22Rv1 (cell line): ENCODE measurements around the gene RTL1.

ENCODE experiments used
- H3K27ac ChIP-seq: fragments of 450-650 bp; 2 replicates; pipeline ENCODE4 v1.5.1; 2017
- CTCF ChIP-seq: fragments of 450-650 bp; IDR thresholded peaks from 2 replicates; pipeline ENCODE4 v1.5.1; 2017; ENCODE audit warnings: mild to moderate bottlenecking
- ZFX ChIP-seq: fragments of 450-650 bp; IDR thresholded peaks from 2 replicates; pipeline ENCODE4 v1.6.1; 2017; ENCODE audit warnings: antibody characterized with exemption, borderline replicate concordance

The RTL1 gene

GRCh38 chr14:100861937-100862247, 41.6 kb downstream of the RTL1 start:
- H3K27ac ChIP-seq = no peak overlapping the region
- TF ChIP-seq ZFX (no peak), CTCF (no peak)

GRCh38 chr14:100861188-100861936, 42.2 kb downstream of the RTL1 start:
- H3K27ac ChIP-seq = no peak overlapping the region
- no peak for TF ChIP-seq CTCF
- TF ChIP-seq ZFX = no peak

GRCh38 chr14:100860556-100861187, 42.9 kb downstream of the RTL1 start:
- TF ChIP-seq CTCF (no peak), ZFX (no peak)
- H3K27ac ChIP-seq = no peak overlapping the region

- no peak for TF ChIP-seq CTCF
Measured at GRCh38 chr14:100859781-100860180, 43.7 kb downstream of the RTL1 start.

GRCh38 chr14:100858838-100859220, 44.7 kb downstream of the RTL1 start:
- no peak for TF ChIP-seq CTCF
- TF ChIP-seq ZFX = no peak
- no peak overlapping the region for H3K27ac ChIP-seq

More at GRCh38 chr14:100859781-100860180, 43.7 kb downstream of the RTL1 start:
- no peak overlapping the region for H3K27ac ChIP-seq

GRCh38 chr14:100857923-100858837, 45.3 kb downstream of the RTL1 start:
- no peak overlapping the region for H3K27ac ChIP-seq
- no peak for TF ChIP-seq ZFX
- TF ChIP-seq CTCF = no peak
